CD4-positive, alpha-beta T cell treated with Interleukin-15 for 4 hours (primary cell): ENCODE results near the gene LRRC4.

Experiments
- DNase-seq: peaks from one replicate; pipeline ENCODE4 v3.0.0-alpha.2; 2020; ENCODE audit warnings: low spot score

Gene LRRC4

GRCh38 chr7:127979113-127979727 lies 52.0 kb downstream of the LRRC4 start:
- no peak for DNase-seq

GRCh38 chr7:127978421-127978820 lies 52.8 kb downstream of the LRRC4 start:
- no peak for DNase-seq
